SK-N-SH treated with all-trans-retinoic acid at 6 μM for 48 hours (cell line): Measurements from ENCODE around the gene ITIH6.

Experiments
- ATAC-seq: fragments of 200-7000 bp; cut with Tn5 transposase; 3 replicates; pipeline ENCODE4 v1.9.1; 2020; ENCODE audit warnings: mild to moderate bottlenecking, moderate library complexity
- BACH2 ChIP-seq: fragments of 250-450 bp; sonication (Bioruptor Pico); IDR thresholded peaks from 2 replicates; pipeline ENCODE4 v1.9.0; 2021; ENCODE audit warnings: mild to moderate bottlenecking, borderline replicate concordance
- CSDC2 ChIP-seq: fragments of 250-450 bp; sonication (Bioruptor Pico); IDR thresholded peaks from 2 replicates; pipeline ENCODE4 v1.5.0; 2020; ENCODE audit warnings: mild to moderate bottlenecking, moderate library complexity
- ESRRG ChIP-seq: fragments of 250-450 bp; sonication (Bioruptor Pico); IDR thresholded peaks from 2 replicates; pipeline ENCODE4 v1.6.1; 2021; ENCODE audit warnings: mild to moderate bottlenecking
- GLIS3 ChIP-seq: fragments of 250-450 bp; sonication (Bioruptor Pico); IDR thresholded peaks from 2 replicates; pipeline ENCODE4 v1.5.0; 2020; ENCODE audit warnings: mild to moderate bottlenecking, moderate library complexity
- OSR1 ChIP-seq: fragments of 250-450 bp; sonication (Bioruptor Pico); IDR thresholded peaks from 2 replicates; pipeline ENCODE4 v1.8.0; 2022; ENCODE audit warnings: moderate library complexity, mild to moderate bottlenecking, inconsistent platforms
- PPARA ChIP-seq: fragments of 250-450 bp; sonication (Bioruptor Pico); IDR thresholded peaks from 2 replicates; pipeline ENCODE4 v1.5.0; 2020; ENCODE audit warnings: mild to moderate bottlenecking, borderline replicate concordance
- RARB ChIP-seq: fragments of 250-450 bp; sonication (Bioruptor Pico); IDR thresholded peaks from 2 replicates; pipeline ENCODE4 v1.8.0; 2021; ENCODE audit warnings: mild to moderate bottlenecking, moderate library complexity
- SNAI2 ChIP-seq: fragments of 250-450 bp; sonication (Bioruptor Pico); IDR thresholded peaks from 2 replicates; pipeline ENCODE4 v1.5.0; 2020; ENCODE audit warnings: mild to moderate bottlenecking, moderate library complexity
- TCF4 ChIP-seq: fragments of 250-450 bp; sonication (Bioruptor Pico); IDR thresholded peaks from 2 replicates; pipeline ENCODE4 v1.8.0; 2021; ENCODE audit warnings: mild to moderate bottlenecking, moderate library complexity, borderline replicate concordance
- ZC3H10 ChIP-seq: fragments of 250-450 bp; sonication (Bioruptor Pico); IDR thresholded peaks from 2 replicates; pipeline ENCODE4 v1.5.1; 2021; ENCODE audit warnings: mild to moderate bottlenecking, moderate library complexity
- ZFP30 ChIP-seq: fragments of 450-650 bp; formaldehyde crosslinking; IDR thresholded peaks from 2 replicates; pipeline ENCODE4 v1.5.0; 2022; ENCODE audit warnings: mild to moderate bottlenecking, moderate library complexity
- ZNF70 ChIP-seq: fragments of 450-650 bp; formaldehyde crosslinking; IDR thresholded peaks from 2 replicates; pipeline ENCODE4 v1.5.0; 2020; ENCODE audit warnings: mild to moderate bottlenecking, moderate library complexity
- ZNF8 ChIP-seq: fragments of 450-650 bp; formaldehyde crosslinking; IDR thresholded peaks from 2 replicates; pipeline ENCODE4 v1.5.0; 2020; ENCODE audit warnings: mild to moderate bottlenecking, moderate library complexity
- TF ChIP-seq, protein P1 (sequence below): fragments of 250-450 bp; sonication (Bioruptor Pico); IDR thresholded peaks from 2 replicates; pipeline ENCODE4 v1.5.0; 2020; ENCODE audit warnings: mild to moderate bottlenecking, moderate library complexity
- TF ChIP-seq, protein P2 (sequence below): fragments of 250-450 bp; sonication (Bioruptor Pico); IDR thresholded peaks from 2 replicates; pipeline ENCODE4 v1.5.1; 2020; ENCODE audit warnings: low read depth, mild to moderate bottlenecking, moderate library complexity
- TF ChIP-seq, protein P3 (sequence below): fragments of 250-450 bp; sonication (Bioruptor Pico); IDR thresholded peaks from 2 replicates; pipeline ENCODE4 v1.5.1; 2021; ENCODE audit warnings: mild to moderate bottlenecking, moderate library complexity
- TF ChIP-seq, protein P4 (sequence below): fragments of 250-450 bp; sonication (Bioruptor Pico); IDR thresholded peaks from 2 replicates; pipeline ENCODE4 v1.8.0; 2020; ENCODE audit warnings: mild to moderate bottlenecking, moderate library complexity, borderline replicate concordance
- TF ChIP-seq, protein P5 (sequence below): fragments of 250-450 bp; sonication (Bioruptor Pico); IDR thresholded peaks from 2 replicates; pipeline ENCODE4 v1.8.0; 2021; ENCODE audit warnings: low read depth, mild to moderate bottlenecking, moderate library complexity, borderline replicate concordance

Gene ITIH6

DNA sequence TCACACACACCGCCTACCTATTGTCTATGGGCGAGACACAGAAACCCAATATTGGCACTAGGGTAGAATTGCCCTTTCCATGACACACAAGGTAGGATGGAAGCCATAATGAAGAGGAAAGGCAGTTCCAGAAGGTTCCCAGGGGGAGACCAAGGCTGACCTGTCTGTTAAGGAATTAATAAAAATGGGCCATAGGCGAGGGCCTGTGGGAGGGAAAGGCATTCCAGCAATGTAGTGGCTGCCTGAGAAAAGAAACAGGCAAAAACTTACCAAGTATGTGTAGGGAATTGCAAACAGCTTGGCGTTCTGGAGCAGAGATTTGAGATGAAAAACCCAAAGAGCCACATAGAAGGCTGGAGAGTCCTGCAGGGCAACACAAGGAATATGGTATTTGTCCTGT, 28.5 kb upstream of the ITIH6 start:
- TF ChIP-seq, protein P1, sequence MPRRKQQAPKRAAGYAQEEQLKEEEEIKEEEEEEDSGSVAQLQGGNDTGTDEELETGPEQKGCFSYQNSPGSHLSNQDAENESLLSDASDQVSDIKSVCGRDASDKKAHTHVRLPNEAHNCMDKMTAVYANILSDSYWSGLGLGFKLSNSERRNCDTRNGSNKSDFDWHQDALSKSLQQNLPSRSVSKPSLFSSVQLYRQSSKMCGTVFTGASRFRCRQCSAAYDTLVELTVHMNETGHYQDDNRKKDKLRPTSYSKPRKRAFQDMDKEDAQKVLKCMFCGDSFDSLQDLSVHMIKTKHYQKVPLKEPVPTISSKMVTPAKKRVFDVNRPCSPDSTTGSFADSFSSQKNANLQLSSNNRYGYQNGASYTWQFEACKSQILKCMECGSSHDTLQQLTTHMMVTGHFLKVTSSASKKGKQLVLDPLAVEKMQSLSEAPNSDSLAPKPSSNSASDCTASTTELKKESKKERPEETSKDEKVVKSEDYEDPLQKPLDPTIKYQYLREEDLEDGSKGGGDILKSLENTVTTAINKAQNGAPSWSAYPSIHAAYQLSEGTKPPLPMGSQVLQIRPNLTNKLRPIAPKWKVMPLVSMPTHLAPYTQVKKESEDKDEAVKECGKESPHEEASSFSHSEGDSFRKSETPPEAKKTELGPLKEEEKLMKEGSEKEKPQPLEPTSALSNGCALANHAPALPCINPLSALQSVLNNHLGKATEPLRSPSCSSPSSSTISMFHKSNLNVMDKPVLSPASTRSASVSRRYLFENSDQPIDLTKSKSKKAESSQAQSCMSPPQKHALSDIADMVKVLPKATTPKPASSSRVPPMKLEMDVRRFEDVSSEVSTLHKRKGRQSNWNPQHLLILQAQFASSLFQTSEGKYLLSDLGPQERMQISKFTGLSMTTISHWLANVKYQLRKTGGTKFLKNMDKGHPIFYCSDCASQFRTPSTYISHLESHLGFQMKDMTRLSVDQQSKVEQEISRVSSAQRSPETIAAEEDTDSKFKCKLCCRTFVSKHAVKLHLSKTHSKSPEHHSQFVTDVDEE (CRISPR knock-in tag) = no peak
- TF ChIP-seq RARB (CRISPR knock-in tag) (no peak), TCF4 (CRISPR knock-in tag) (no peak), CSDC2 (CRISPR knock-in tag) (no peak), ZNF70 (no peak), ZFP30 (CRISPR knock-in tag) (no peak), BACH2 (CRISPR knock-in tag) (no peak), PPARA (CRISPR knock-in tag) (no peak)
- TF ChIP-seq, protein P2, sequence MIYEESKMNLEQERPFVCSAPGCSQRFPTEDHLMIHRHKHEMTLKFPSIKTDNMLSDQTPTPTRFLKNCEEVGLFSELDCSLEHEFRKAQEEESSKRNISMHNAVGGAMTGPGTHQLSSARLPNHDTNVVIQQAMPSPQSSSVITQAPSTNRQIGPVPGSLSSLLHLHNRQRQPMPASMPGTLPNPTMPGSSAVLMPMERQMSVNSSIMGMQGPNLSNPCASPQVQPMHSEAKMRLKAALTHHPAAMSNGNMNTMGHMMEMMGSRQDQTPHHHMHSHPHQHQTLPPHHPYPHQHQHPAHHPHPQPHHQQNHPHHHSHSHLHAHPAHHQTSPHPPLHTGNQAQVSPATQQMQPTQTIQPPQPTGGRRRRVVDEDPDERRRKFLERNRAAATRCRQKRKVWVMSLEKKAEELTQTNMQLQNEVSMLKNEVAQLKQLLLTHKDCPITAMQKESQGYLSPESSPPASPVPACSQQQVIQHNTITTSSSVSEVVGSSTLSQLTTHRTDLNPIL (CRISPR knock-in tag) = no peak
- TF ChIP-seq, protein P3, sequence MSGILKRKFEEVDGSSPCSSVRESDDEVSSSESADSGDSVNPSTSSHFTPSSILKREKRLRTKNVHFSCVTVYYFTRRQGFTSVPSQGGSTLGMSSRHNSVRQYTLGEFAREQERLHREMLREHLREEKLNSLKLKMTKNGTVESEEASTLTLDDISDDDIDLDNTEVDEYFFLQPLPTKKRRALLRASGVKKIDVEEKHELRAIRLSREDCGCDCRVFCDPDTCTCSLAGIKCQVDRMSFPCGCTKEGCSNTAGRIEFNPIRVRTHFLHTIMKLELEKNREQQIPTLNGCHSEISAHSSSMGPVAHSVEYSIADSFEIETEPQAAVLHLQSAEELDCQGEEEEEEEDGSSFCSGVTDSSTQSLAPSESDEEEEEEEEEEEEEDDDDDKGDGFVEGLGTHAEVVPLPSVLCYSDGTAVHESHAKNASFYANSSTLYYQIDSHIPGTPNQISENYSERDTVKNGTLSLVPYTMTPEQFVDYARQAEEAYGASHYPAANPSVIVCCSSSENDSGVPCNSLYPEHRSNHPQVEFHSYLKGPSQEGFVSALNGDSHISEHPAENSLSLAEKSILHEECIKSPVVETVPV (CRISPR knock-in tag) = no peak
- TF ChIP-seq, all 23 proteins: peak for 0
- ATAC-seq = no peak

DNA sequence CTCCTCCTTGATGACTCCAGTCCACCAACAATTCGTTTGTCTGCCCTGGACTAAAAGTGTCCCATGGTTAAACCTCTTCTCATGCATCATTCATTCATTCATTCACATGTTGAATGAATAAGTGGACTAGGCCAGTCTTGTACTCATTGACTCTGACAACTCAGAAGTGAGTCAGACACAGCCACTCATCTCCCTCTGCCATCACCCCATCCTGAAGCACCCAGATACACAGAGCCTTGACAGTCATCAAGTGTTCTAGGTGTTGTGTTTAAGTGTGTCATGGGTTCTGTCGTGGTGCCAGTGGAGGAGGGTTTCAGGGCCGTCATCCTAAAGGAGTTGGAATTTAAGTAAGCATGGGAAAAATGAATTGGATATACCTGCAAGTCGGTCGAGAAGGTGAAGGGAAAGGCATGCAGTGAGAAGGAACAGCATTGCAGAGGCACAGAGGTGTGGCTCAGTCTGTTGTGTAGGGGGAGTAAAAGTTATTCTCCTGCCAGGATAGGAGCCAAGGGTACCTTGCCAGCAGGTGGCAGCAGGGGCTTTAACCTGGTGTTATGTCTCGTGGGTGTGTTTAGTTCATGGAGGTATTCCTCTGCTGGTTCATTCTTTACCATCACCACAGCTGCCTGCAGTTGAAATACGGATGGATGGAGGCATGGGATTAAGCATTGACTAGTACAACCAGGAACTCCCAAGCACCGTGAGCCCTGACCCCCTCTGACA, 27.8 kb upstream of the ITIH6 start:
- no peak for TF ChIP-seq ZC3H10 (CRISPR knock-in tag)
- TF ChIP-seq GLIS3 (CRISPR knock-in tag) = no peak
- TF ChIP-seq, protein P4, sequence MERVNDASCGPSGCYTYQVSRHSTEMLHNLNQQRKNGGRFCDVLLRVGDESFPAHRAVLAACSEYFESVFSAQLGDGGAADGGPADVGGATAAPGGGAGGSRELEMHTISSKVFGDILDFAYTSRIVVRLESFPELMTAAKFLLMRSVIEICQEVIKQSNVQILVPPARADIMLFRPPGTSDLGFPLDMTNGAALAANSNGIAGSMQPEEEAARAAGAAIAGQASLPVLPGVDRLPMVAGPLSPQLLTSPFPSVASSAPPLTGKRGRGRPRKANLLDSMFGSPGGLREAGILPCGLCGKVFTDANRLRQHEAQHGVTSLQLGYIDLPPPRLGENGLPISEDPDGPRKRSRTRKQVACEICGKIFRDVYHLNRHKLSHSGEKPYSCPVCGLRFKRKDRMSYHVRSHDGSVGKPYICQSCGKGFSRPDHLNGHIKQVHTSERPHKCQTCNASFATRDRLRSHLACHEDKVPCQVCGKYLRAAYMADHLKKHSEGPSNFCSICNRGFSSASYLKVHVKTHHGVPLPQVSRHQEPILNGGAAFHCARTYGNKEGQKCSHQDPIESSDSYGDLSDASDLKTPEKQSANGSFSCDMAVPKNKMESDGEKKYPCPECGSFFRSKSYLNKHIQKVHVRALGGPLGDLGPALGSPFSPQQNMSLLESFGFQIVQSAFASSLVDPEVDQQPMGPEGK (CRISPR knock-in tag) = no peak
- no peak for TF ChIP-seq ESRRG
- TF ChIP-seq PPARA (CRISPR knock-in tag) = no peak
- no peak for TF ChIP-seq ZNF70
- TF ChIP-seq CSDC2 (CRISPR knock-in tag) = no peak
- ATAC-seq = no peak

DNA sequence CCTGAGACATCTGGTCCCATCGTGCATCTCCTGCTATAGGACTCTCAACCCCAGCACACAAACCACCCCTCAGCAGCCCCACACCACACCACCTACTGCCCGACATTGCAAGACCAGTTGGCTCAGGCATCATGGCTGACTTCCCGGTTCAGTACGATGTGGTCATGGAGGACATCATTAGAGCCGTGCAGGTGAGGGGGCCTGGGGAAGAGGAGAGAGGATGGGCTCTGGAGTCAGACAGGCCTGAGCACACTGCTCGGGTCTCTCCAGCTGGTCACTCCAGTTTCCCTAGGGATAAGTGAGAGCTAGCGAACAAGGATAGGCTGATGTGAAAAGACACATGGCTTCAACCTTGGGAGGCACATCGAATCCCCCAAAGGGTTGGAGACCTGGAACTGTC, 26.7 kb upstream of the ITIH6 start:
- no peak for ATAC-seq
- TF ChIP-seq ZNF8 (CRISPR knock-in tag) (no peak), OSR1 (CRISPR knock-in tag) (no peak), SNAI2 (CRISPR knock-in tag) (no peak), BACH2 (CRISPR knock-in tag) (no peak), GLIS3 (CRISPR knock-in tag) (no peak)
- TF ChIP-seq, protein P1 (CRISPR knock-in tag) = no peak
- TF ChIP-seq, all 23 proteins: peak for 0

DNA sequence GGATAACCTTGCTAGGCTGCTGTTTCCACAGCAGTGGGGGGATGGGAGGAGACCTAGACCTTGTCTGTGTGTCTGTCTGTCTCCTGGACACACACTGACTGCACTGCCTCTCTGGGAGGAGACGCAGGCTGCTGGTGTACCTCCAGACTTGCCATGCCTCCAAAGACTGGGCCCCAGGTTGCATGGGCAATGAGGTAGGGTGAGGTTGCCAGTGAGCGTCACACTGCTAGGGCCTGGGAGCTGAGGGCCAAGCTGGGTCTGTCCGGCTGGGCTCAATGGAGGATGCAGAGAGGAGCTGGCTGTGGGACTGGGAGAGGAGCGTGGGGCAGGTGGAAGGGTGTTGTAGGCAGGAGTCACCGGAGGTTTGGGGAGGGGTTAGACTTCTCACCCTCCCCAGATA, 26.1 kb upstream of the ITIH6 start:
- TF ChIP-seq, protein P4 (CRISPR knock-in tag) = no peak
- TF ChIP-seq RARB (CRISPR knock-in tag) (no peak), ZNF8 (CRISPR knock-in tag) (no peak), TCF4 (CRISPR knock-in tag) (no peak), SNAI2 (CRISPR knock-in tag) (no peak), BACH2 (CRISPR knock-in tag) (no peak), ESRRG (no peak)
- TF ChIP-seq, protein P5, sequence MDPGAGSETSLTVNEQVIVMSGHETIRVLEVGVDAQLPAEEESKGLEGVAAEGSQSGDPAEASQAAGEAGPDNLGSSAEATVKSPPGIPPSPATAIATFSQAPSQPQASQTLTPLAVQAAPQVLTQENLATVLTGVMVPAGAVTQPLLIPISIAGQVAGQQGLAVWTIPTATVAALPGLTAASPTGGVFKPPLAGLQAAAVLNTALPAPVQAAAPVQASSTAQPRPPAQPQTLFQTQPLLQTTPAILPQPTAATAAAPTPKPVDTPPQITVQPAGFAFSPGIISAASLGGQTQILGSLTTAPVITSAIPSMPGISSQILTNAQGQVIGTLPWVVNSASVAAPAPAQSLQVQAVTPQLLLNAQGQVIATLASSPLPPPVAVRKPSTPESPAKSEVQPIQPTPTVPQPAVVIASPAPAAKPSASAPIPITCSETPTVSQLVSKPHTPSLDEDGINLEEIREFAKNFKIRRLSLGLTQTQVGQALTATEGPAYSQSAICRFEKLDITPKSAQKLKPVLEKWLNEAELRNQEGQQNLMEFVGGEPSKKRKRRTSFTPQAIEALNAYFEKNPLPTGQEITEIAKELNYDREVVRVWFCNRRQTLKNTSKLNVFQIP (CRISPR knock-in tag) = no peak
- ATAC-seq = no peak
